ENCODE results near the gene ZNF536. TPM values are rescaled to one million over a fixed set of nuclear protein-coding genes. Genes with fewer than 3 reads are reported as not detected.

Gene ZNF536
- total RNA-seq, 1 experiment from 2014 or later = not detected

- H2AFZ ChIP-seq = no peak overlapping the region
- no peak overlapping the region for H3K27ac ChIP-seq
- H3K36me3 ChIP-seq (ENCODE audit: low read depth) = no peaks in the 10 kb centered on the region
- POLR2A ChIA-PET (ENCODE audit: unreplicated experiment) = no interaction called here
- no peaks in the 10 kb centered on the region for H4K20me1 ChIP-seq (ENCODE audit: insufficient read depth)
- intact Hi-C loops (cut with micrococcal nuclease; ENCODE audit: unreplicated experiment) = no loop called here
- BruUV-seq (replicated peaks) = no TSS peak
- H3F3A ChIP-seq (ENCODE audit: insufficient read depth, low read depth) = no peaks in the 10 kb centered on the region
- no peak for TF ChIP-seq EZH2 (IDR thresholded peaks at IDR 0.05; ENCODE audit: low read depth)
- TF ChIP-seq, protein P1, sequence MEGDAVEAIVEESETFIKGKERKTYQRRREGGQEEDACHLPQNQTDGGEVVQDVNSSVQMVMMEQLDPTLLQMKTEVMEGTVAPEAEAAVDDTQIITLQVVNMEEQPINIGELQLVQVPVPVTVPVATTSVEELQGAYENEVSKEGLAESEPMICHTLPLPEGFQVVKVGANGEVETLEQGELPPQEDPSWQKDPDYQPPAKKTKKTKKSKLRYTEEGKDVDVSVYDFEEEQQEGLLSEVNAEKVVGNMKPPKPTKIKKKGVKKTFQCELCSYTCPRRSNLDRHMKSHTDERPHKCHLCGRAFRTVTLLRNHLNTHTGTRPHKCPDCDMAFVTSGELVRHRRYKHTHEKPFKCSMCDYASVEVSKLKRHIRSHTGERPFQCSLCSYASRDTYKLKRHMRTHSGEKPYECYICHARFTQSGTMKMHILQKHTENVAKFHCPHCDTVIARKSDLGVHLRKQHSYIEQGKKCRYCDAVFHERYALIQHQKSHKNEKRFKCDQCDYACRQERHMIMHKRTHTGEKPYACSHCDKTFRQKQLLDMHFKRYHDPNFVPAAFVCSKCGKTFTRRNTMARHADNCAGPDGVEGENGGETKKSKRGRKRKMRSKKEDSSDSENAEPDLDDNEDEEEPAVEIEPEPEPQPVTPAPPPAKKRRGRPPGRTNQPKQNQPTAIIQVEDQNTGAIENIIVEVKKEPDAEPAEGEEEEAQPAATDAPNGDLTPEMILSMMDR (conservative IDR thresholded peaks at IDR 0.05) = no peak
- peaks cover 56% of the 10 kb centered on the region for H3K27me3 ChIP-seq (ENCODE audit: insufficient read depth, low read depth)
- CTCF ChIA-PET = no interaction called here
- H3K79me2 ChIP-seq (ENCODE audit: low read depth) = no peaks in the 10 kb centered on the region
- H3K4me1 ChIP-seq (replicated peaks; ENCODE audit: insufficient read depth) = no peaks in the 10 kb centered on the region
- H3K9me3 ChIP-seq (ENCODE audit: insufficient read depth, low read depth) = no peaks in the 10 kb centered on the region
- H3K4me2 ChIP-seq = no peak overlapping the region
- no peak for DNase-seq
- no peak overlapping the region for H3K4me3 ChIP-seq
- H3K9me2 ChIP-seq (ENCODE audit: insufficient read depth) = no peaks in the 10 kb centered on the region
Observed at GRCh38 chr19:30520735-30521479, 148.7 kb downstream of the ZNF536 start.

DNA sequence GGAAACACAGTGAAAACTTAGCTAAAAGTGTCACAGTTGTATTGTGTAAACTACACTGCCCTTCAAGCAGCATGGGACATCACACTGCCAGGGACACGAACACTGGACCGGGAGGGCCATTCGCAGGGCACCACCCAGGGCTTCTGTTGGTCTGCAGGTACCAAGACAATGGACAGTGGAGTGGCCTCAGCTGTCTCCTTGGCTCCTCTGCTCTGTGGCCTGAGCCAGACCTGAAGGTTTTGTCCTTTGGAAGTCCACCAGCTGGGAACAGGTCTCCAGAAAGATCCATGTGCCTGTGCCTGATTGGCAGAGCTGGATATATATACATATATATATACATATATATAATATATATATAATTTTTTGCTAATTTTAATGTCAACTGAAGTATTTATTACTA lies 149.8 kb downstream of the ZNF536 start:
- H3K4me2 ChIP-seq = no peak overlapping the region
- H2AFZ ChIP-seq = no peak overlapping the region
- ChIA-PET CTCF (no interaction called here), POLR2A (ENCODE audit: unreplicated experiment) (no interaction called here)
- H3K79me2 ChIP-seq (ENCODE audit: low read depth) = no peaks in the 10 kb centered on the region
- TF ChIP-seq EZH2 (IDR thresholded peaks at IDR 0.05; ENCODE audit: low read depth) = no peak
- TF ChIP-seq, protein P1 (conservative IDR thresholded peaks at IDR 0.05) = no peak
- intact Hi-C loops (cut with micrococcal nuclease; ENCODE audit: unreplicated experiment) = no loop called here
- no peaks in the 10 kb centered on the region for H3K9me3 ChIP-seq (ENCODE audit: insufficient read depth, low read depth)
- no peak overlapping the region for H3K27ac ChIP-seq
- H3F3A ChIP-seq (ENCODE audit: insufficient read depth, low read depth) = no peaks in the 10 kb centered on the region
- no peaks in the 10 kb centered on the region for H3K4me1 ChIP-seq (replicated peaks; ENCODE audit: insufficient read depth)
- DNase-seq = no peak
- no TSS peak for BruUV-seq (replicated peaks)
- H3K36me3 ChIP-seq (ENCODE audit: low read depth) = no peaks in the 10 kb centered on the region
- no peaks in the 10 kb centered on the region for H3K9me2 ChIP-seq (ENCODE audit: insufficient read depth)
- H3K27me3 ChIP-seq (ENCODE audit: insufficient read depth, low read depth) = peaks cover 53% of the 10 kb centered on the region
- no peaks in the 10 kb centered on the region for H4K20me1 ChIP-seq (ENCODE audit: insufficient read depth)
- H3K4me3 ChIP-seq = no peak overlapping the region

DNA sequence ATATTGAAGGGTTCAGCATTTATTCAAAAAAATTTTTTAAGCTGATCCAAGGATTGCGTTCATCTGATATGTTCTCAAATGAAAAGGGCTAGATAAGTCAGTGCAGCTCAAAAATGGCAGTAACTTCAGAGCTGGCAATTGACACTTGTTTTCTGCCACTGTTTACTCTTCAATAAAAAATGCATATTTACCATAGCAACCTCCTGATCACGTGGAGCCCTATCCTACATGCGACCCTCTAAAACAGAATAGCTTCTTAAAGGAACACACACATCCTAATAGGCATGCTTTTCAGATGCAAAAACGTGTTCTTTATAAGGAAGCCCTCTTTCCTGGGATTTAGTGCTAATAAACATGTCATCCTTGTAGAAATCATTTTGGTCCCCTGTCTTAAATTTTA lies 150.2 kb downstream of the ZNF536 start:
- Histone ChIP-seq H3K36me3 (ENCODE audit: low read depth) (no peaks in the 10 kb centered on the region), H2AFZ (no peak overlapping the region), H4K20me1 (ENCODE audit: insufficient read depth) (no peaks in the 10 kb centered on the region), H3K27ac (no peak overlapping the region), H3K4me2 (no peak overlapping the region), H3K9me2 (ENCODE audit: insufficient read depth) (no peaks in the 10 kb centered on the region), H3K79me2 (ENCODE audit: low read depth) (no peaks in the 10 kb centered on the region), H3K4me1 (replicated peaks; ENCODE audit: insufficient read depth) (no peaks in the 10 kb centered on the region), H3F3A (ENCODE audit: insufficient read depth, low read depth) (no peaks in the 10 kb centered on the region), H3K9me3 (ENCODE audit: insufficient read depth, low read depth) (no peaks in the 10 kb centered on the region), H3K27me3 (ENCODE audit: insufficient read depth, low read depth) (peaks cover 49% of the 10 kb centered on the region), H3K4me3 (no peak overlapping the region)
- TF ChIP-seq EZH2 (IDR thresholded peaks at IDR 0.05; ENCODE audit: low read depth) = no peak
- TF ChIP-seq, protein P1 (conservative IDR thresholded peaks at IDR 0.05) = no peak
- no peak for DNase-seq
- no TSS peak for BruUV-seq (replicated peaks)
- ChIA-PET POLR2A (ENCODE audit: unreplicated experiment) (no interaction called here), CTCF (no interaction called here)
- intact Hi-C loops (cut with micrococcal nuclease; ENCODE audit: unreplicated experiment) = no loop called here
